ENCODE measurements around the gene RENBP. TPM values are rescaled to one million over a fixed set of nuclear protein-coding genes. Genes with fewer than 3 reads are reported as not detected.

RENBP gene
- total and polyA plus RNA-seq, 9 of the 15 experiments (the other 6 are each of a cell fraction or from before 2014, with no cell fraction given): 0.07 to 14.8 (median 10.6) TPM; not detected in 1

- TF ChIP-seq HMG20B (CRISPR knock-in tag; IDR thresholded peaks at IDR 0.05) (no peak), SMAD3 (CRISPR knock-in tag; conservative IDR thresholded peaks at IDR 0.05) (no peak), RBBP5 (IDR thresholded peaks at IDR 0.05; ENCODE audit: borderline replicate concordance, insufficient read depth, low read length, poor library complexity, severe bottlenecking) (no peak), POLR3G (IDR thresholded peaks at IDR 0.05; ENCODE audit: extremely low read depth, insufficient read length, insufficient replicate concordance) (no peak), ZNF175 (CRISPR knock-in tag; IDR thresholded peaks at IDR 0.05; ENCODE audit: low read depth) (no peak), HDAC3 (IDR thresholded peaks at IDR 0.05; ENCODE audit: borderline replicate concordance, partially characterized antibody) (no peak), TCF7 (IDR thresholded peaks at IDR 0.05; ENCODE audit: borderline replicate concordance) (no peak), SNIP1 (IDR thresholded peaks at IDR 0.05; ENCODE audit: low read depth) (no peak), PHF20 (IDR thresholded peaks at IDR 0.05; ENCODE audit: partially characterized antibody) (peak; percentile 24), TRIM28 (IDR thresholded peaks at IDR 0.05) (no peak), USF2 (CRISPR knock-in tag; IDR thresholded peaks at IDR 0.05) (peak; percentile 95), TAF1 (IDR thresholded peaks at IDR 0.05; ENCODE audit: control insufficient read depth, extremely low read depth, insufficient read depth, low read length, severe bottlenecking) (peak; percentile 15), ZNF77 (CRISPR knock-in tag; IDR thresholded peaks at IDR 0.05) (no peak), PHTF2 (CRISPR knock-in tag; IDR thresholded peaks at IDR 0.05) (no peak), ETV6 (IDR thresholded peaks at IDR 0.05; ENCODE audit: borderline replicate concordance in 1 of 2, low read depth in 2 of 2, low read length in 1 of 2) (no peak), ETV6 (CRISPR knock-in tag; IDR thresholded peaks at IDR 0.05; ENCODE audit: borderline replicate concordance) (no peak), KLF16 (IDR thresholded peaks at IDR 0.05) (no peak), HIVEP1 (CRISPR knock-in tag; IDR thresholded peaks at IDR 0.05) (no peak), CEBPG (CRISPR knock-in tag; IDR thresholded peaks at IDR 0.05) (no peak), CEBPG (tag; conservative IDR thresholded peaks at IDR 0.05 in 1 of 2, IDR thresholded peaks at IDR 0.05 in 1 of 2) (no peak), BCL6 (CRISPR knock-in tag; IDR thresholded peaks at IDR 0.05) (no peak)
Measured at GRCh38 chrX:153927922-153928760, 16.3 kb downstream of the RENBP start (continued).
